IPS-NIHi7 (cell line): ENCODE measurements around the gene URAD.
"Not testable (repeated sequence)": the region's sequence is repeated elsewhere in the genome, so short reads cannot be mapped to it uniquely, and the experiment has no call there.

Experiments used
- DNase-seq: peaks from one replicate; pipeline ENCODE4 v3.0.0; 2012; ENCODE audit warnings: mixed read lengths; ENCODE audit errors: extremely low spot score

The URAD gene

DNA sequence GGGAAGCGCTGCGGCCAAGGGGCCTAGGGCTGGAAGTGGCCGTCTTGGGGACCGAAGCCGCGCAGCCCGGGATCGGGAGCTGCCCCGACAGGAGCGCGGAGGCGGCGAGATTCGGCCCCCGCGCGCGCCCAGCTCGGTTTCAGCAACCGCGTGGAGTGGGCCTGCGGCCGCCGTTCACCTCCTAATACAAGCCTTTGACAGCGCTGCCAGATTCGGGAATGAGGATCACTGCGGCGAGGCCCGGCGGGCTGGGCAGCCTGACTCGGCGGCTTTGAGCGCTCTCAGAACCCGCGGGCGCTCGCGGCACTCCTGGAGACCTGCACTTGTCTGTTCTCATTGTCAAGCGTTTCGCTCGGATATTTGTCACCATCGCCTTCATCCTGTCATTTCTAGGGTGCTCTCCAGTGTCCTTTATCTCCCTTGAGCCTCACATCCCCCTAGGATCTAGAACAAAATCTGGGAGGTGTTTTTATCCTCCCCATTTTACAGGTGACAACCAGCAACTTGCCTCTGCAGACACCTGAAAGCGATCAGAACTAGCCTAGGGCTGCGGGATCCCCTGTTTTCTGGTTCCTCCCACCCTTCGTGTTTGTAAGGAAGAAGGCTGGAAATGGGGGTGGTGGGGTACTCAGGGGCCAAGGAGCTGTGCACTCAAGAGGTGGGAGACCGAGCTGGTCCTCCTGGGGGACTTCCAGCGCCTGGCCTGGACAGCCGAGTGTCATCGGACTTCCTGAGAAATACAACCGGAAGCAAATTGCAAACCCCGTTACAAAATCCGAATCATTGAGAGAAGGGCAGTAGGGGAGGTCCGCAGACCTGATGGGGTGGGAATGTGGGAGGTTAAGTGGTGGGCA is 17.9 kb downstream of the URAD start:
- no peak for DNase-seq

DNA sequence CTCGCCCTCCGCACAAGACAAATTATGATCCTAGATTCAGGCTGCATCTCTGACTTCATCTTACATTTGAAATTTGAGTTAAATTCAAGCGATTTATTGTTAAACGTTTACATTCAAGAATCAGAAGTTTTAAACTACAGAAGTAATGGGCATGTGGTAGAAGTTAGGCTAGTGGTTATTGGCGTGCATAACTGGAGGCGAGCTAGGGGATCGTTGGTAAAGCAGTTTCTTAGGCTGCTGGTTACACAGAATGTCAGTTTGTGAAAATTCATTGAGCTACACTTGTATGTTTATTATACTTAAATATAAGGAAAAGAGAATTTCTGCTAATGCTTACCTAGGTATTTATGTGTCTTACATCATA is 18.6 kb downstream of the URAD start:
- no peak for DNase-seq

DNA sequence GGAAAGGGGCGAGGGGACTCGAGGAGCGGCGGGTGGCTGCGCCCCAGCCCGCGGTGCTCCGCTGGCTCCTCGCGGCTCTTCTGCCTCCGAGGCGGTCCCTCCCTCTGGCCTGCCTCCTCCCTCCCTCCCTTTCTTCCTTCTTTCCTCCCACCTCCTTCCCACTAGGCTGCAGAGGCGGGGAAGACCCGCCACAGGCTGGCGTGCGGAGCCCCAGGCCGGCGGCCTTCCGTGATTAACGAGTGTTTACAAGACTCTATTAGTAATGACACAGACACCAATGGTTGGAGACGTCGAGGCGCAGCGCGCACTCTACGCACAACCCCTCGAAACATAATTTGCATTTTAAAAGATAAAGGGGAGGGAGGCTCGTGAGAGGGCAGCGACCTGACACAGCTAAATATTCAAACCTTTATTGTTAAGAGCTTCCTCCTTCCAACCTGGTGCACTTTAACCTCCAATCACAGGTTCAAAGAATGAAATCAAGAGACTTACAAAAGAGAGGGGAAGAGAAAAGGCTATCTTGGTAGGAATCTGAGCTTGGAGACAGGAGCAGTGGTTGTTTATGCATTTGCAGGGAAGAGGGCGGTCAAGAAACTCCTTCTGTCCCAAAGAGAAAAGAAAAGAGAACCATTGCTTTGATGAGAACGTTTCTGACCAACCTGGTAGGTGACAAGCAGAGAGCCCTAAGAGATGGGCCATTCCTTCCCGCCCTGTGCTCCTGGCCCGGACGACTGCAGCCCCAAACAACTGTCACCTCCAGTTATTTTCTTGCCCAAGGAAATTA is 19.2 kb downstream of the URAD start, which contains the start of gene CDX2:
Gene CDX2, minus strand, starts transcription at position 234 of the 784 bp plus-strand sequence. CDS start 309 bp downstream, outside the sequence.
- DNase-seq: peak; percentile 38

DNA sequence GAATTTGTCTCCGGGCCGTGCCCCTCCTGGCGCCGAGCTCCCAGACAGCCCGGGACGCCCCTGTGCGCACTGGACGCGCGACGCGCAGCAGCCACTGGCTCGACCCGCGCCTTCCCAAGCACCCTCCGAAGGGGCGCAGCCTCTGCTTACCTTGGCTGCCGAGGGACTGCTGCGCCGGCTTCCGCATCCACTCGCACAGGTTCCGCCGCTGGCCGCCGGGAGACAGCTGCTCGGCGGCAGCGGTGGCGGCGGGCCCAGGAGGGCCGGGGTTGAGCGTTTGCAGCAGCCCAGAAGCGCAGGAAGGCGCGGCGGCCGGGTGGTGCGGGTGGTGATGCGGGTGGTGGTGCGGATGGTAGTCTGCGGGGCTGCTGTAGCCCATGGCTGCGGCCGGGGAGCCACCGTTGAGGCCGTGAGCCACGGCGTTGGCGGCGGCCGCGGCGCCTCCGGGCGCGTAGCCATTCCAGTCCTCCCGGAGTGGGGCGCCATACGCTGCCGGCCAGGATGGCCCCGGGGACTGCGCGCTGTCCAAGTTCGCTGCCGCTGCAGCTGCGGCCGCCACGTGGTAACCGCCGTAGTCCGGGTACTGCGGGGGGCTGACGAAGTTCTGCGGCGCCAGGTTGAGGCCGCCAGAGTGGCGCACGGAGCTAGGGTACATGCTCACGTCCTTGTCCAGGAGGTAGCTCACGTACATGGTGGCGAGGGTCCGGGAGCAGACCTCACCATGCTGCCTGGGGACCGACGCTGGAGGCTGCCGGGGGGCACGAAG is 20.0 kb downstream of the URAD start:
- DNase-seq: no peak

DNA sequence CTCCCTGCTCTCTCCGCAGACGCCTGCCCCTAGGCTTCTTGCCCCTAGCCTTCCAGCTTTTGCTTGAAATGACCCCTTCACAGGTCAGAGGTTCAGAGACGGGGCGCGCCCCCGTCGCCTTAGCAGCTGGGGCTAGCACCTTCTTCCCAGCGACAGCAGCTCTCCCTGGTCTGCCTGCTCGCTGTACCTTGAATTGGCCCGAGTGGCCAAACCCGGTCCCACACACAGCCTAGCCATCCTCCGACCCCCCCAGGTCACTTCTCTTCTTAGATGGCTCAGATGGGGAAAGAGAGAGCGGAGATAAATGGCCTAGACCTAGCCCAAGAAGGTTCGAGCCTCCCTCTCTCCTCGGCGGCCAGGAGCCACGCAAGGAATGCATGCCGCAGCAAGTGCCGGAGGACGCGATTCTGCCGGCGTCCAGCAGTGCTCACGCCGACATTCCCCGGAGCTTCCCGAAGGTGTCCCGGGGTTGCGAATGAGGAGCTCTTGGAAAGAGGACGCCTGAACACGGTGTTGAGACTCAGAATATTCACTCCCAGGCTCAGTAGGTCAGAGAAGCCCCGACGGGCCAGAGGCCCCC is 20.7 kb downstream of the URAD start:
- DNase-seq: no peak

DNA sequence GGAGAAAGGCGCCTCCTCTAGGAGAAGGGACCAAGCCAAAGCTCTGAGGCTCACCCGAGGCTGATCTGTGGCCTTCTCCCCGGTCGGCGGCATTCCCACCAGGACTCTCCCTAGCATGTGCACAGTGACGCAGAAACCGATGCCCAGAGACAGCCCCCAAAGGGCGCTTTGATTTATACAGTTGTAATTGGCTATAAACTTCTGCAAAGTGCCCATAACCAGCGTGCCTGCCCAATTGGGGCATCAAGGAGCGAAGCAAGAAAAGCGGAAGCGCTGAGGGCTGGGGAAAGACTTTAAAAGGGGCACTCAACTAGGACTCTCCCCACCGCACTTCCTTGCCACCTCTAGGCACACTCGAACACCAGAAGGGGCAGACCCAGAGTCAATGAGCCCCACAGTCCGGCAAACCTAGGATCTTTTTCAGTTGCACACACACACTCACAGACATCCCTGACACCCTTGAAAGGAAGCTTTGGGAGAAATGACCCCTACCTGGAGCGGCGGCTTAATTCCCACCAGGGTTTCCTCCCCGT is 21.2 kb downstream of the URAD start:
- DNase-seq: no peak

DNA sequence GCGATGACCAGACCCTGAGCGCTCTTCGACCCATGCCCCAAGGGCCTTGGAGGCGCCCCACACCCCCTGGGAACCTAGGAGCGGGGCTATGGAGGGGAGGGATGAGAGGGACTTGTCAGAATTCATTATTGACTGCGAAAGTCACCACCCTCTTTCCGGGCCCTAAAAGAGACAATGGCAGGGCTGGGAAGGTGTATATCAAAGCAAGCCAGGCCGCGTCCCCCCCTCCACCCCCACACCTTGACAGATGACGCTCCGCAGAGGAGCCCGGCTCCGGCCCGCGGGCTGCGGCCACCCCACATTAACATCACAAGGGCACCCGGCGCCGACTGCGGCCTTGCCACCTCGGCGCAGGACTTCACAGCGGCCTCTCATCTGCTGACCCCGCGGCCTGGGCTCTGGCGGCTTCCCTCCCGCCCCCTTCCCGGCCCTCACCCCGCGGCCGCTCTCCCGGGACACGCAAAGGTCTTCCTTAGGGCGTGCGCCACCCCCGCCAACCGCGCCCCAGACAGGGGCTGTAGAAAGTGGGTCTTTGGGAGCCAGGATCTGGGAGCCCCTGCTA is 21.8 kb downstream of the URAD start:
- DNase-seq: peak; percentile 52

DNA sequence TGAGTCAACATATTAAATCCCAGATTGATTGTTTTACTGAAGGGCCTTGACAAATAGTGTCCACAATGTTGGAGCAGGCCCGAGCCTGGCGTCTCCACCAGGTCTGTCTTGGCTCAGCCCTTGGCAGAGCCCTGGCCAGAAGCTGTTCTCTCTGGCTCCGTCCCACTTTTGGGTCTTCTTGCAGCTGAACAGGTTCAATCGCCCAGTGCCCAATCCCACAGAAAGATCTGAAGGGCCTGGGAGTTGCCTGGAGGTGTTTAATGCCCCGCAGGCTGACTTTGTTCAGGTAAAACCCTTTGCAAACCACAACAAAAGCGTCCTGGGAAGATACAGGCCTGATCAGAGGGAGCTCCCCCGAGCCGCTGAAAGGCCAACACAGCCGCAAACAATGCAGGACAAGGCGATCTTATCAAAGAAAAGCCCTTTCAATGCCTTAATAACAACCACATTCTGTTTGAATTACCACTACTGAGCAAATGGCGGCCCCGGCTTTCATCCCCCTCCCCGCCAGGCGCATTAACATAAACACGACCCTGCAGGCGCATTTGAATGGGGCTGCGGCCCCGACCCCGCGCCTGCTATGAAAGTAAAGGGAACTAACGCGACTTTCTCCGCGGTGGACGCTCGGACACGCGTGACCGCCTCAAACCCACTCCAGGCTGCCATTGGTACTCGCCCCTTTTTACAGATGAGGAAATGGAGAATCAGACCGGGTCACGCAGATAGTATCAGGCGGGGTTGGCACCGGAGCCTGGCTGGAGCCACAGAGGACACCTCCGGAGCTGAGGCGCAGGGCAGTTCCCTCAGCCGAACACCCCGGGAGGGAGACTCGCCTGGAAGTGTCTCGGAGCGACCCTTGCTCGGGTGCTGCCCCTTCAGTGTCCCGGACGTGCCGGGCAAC is 22.5 kb downstream of the URAD start:
- DNase-seq: peak; percentile 66

DNA sequence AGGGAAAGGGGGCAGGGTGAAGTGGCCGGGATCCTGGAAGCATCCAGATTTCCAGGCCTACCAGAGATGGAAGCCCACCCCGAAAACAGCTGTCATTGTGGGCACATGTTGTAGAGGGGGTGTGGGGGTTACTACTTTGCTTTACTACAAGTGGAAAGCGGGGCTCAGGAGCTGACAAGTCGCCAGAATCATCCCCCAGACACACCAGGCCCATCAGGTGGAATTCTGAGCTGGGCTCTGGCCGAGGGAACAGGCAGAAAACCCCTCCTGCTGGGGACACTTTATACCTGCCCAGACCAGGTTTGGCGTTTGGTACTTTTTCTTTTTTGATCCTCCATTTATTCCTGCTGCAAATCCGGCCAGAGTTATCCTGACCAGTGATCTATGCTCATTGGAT is 23.2 kb downstream of the URAD start:
- DNase-seq: no peak

DNA sequence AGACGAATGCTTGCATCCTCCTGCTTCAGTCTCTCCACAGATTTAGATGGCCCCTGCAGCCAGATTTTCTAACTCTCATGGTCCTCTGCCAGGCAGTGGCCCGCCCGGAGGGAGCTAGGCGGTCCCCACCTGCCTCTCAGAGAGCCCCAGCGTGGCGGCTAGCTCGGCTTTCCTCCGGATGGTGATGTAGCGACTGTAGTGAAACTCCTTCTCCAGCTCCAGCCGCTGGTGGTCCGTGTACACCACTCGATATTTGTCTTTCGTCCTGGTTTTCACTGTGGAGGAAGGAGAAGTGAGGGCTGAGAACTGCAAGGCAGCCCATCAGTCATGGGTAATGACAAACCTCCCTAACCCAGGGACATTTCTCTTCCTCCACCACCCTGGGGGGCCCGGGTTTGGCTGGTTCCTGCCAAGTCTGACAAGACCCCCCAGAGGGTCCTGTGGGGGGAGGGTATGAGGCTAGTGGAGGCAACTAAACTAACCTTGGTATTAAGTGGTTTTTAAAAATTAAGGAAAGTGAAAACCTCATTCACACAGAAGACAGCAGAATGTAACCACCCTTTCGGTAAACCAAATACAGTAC is 23.7 kb downstream of the URAD start:
- DNase-seq: no peak

DNA sequence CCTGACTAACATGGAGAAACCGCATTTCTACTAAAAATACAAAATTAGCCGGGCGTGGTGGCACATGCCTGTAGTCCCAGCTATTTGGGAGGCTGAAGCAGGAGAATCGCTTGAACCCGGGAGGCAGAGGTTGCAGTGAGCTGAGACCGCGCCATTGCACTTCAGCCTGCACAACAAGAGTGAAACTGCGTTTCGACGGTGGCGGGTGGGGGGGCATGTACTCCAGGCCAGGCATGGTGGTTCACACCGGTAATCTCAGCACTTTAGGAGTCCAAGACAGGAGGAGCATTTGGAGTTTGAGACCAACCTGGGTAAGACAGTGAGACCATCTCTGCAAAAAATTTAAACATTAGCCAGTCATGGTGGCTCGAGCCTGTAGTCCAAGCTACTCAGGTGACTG is 24.3 kb downstream of the URAD start:
- not testable (repeated sequence) for DNase-seq

DNA sequence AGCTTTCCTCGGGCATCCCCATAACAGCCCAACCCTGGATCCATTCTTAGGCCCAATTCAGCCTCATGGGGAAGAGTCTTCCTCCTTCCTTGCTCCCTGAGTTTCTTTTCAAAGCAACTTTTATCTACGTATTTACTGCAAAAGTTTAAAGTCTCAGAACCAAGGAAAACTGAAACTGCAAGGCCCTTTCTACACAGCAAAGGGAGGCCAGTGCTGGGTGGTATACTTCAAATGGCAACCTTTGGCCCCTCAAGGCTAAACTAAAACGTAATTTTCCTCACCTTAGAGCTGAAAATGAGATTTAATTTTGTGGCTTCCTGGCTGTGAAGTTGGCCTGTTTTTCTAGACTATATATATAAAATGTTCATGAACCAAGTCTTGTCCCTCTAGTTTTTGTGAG is 25.0 kb downstream of the URAD start:
- DNase-seq: no peak

DNA sequence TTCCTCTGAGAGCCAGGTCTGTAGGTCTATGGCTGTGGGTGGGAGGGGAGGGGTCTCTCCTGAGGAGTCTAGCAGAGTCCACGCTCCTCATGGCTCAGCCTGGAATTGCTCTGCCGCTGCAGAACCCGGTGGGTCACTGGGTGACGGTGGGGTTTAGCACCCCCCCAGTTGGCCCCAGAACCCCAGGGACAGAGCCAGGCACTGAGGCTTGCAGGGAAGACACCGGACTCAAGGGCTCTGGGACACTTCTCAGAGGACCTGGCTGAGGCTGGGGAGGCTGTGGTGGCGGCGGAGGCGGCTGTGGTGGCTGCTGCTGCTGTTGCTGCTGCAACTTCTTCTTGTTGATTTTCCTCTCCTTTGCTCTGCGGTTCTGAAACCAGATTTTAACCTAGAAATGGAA is 25.5 kb downstream of the URAD start:
- DNase-seq: no peak

DNA sequence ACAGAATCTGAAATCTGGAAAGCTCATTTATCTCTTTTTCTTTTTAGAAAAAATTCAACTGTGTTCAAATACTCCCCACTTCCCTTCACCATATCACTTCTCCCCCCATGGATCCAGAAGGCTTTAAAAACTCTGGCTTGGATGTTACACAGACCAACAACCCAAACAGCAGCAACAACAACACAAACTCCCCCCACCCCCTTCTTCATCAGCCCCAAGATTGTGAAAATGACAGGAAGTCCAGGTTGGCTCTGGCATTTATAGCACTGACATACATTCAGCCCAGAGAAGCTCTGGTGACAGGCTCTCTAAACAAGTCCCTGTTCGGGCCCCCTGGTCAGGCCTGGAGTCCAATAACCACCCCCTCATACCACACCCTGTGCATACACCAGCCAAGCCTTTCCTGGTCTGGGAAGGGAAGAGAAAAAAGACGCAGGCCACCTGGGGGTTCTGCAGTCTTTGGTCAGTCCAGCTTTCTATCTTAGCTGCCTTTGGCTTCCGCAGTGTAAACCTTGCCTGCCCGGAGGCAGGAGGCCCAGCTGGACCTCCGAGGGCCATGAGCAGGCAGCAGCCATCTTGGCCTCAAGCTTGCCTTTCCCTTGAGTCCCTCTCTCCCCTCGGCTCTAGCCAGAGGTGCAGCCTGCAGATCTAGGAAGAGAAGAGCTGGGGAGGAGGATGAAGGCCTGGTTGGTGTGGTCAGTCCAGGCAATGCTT is 26.2 kb downstream of the URAD start:
- DNase-seq: no peak

DNA sequence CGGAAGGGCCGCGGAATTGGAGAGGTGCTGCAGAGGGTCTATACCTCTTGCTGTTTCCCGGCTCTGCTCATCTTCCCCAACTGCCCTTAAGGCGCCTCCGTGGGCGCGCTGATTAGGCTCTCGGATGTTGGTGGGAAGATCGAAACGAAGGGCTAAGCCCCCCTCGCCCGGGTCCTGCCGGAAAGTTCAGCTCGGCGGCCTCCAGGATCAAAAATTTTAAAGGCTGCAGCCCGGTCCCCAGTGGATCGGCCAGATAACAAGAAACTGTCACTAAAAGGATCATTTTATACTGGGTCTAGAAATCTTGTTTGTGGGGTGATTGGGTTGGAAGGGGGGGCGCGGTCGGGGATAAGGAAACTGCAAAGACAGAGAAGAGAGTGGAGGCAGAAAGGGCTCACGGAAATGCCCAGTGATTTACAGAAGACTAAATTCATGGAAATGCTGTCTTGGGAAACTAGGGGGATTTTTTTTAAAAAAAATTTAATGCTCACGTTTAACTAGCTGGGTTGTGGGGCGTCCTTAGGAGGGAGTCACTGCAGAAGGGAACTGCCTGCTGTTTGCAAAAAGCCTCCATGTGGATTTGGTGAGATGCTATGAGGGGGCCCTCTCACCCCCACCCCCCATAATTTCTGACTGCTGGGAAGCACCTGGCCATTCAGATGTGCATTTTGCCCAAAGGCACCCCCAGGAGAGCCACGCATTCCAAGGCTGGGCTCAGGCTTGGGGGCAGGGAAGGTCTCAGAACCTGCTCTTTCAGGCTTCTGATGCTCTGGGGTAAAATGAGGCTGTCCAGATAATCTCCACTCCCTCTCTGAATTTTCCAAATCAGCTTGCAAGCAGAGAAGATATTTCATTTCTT is 27.0 kb downstream of the URAD start:
- DNase-seq: peak; percentile 28

DNA sequence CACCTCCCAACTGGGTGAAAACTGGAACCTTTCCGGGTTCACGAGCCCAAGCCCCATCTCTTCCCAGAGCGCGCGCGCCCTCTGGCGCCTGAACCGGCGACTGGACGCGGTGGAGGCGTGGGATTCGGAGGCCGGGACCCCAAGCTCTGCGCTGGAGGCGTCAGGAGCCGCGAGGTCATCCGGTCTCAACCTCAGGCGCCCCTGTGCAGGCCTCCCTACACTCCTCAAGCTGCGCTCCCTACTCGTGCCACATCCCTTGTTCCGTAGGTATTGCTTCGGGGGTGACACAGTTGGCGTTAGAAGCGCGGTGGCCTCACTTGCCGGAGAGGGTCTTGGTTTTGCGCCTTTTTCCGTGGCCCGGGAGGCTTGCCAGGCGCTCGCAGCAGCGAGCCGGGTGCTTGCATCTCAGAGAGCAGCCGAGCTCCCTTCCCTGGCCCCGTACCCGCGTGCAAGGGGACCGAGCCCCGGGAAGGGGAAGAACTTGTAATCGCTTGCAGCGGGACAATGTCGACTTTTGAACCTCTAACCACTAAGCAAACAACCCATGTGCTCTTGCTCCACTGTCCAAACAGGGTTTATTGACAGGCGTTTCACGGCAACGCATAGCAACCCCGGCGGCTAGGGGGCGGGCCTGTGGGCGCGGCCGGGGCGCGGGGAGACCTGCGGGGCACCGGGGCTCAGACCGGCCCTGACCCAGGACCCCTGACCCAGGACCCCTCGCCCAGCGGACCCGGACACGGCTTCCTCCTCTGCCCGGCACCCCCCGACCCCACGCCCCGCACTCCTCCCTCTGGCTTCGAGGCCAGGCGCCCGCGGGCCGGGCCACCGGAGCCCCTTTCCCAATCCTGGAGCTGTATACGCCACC is 27.9 kb downstream of the URAD start:
- peak; percentile 51 for DNase-seq

DNA sequence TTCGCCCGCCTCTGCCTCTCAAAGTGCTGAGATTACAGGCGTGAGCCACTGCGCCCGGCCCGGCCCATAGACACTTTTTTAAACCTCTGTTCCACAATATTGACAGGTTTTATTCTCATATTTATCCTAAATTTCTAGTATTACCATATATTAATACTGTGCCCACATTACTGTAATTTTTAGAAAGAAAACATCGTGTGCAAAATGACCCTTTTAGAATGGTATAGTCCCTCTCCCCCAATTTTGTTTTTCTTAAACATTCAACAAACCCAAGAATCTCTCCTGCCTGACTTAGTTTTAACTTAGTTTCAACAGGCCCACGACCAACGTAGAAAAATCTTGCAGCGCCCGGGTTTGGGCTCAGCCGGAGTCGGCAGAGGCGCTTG is 28.5 kb downstream of the URAD start:
- no peak for DNase-seq
